HG03108 (cell line): ENCODE results near the gene NAA30.

Source experiments
- ATAC-seq: cut with Tn5 transposase; IDR thresholded peaks from one replicate; pipeline ENCODE4 v1.9.1; 2021; ENCODE audit warnings: moderate library complexity; ENCODE audit not compliant: unreplicated experiment

Gene NAA30

GRCh38 chr14:57392830-57393229 is 2.4 kb downstream of the NAA30 start:
- no peak for ATAC-seq

- no peak for ATAC-seq
Observed at GRCh38 chr14:57400556-57401494, 10.4 kb downstream of the NAA30 start.

GRCh38 chr14:57401501-57401900 is 11.1 kb downstream of the NAA30 start:
- no peak for ATAC-seq

- no peak for ATAC-seq
Observed at GRCh38 chr14:57402173-57402852, 11.9 kb downstream of the NAA30 start.

- ATAC-seq = no peak
Observed at GRCh38 chr14:57403521-57403864, 13.1 kb downstream of the NAA30 start.

GRCh38 chr14:57405562-57405961 is 15.2 kb downstream of the NAA30 start:
- ATAC-seq = no peak

GRCh38 chr14:57408037-57408436 is 17.7 kb downstream of the NAA30 start:
- no peak for ATAC-seq

GRCh38 chr14:57408634-57409033 is 18.2 kb downstream of the NAA30 start:
- no peak for ATAC-seq

GRCh38 chr14:57412341-57412740 is 22.0 kb downstream of the NAA30 start:
- no peak for ATAC-seq

GRCh38 chr14:57413849-57414248 is 23.5 kb downstream of the NAA30 start:
- no peak for ATAC-seq

GRCh38 chr14:57417228-57417627 is 26.8 kb downstream of the NAA30 start:
- no peak for ATAC-seq

- no peak for ATAC-seq
Observed at GRCh38 chr14:57418999-57419398, 28.6 kb downstream of the NAA30 start.

- no peak for ATAC-seq
Observed at GRCh38 chr14:57420033-57420432, 29.6 kb downstream of the NAA30 start.

GRCh38 chr14:57420986-57421385 is 30.6 kb downstream of the NAA30 start:
- ATAC-seq = no peak

GRCh38 chr14:57435923-57436322 is 45.5 kb downstream of the NAA30 start:
- no peak for ATAC-seq

GRCh38 chr14:57461777-57462320 is 71.5 kb downstream of the NAA30 start:
- ATAC-seq = no peak

GRCh38 chr14:57462551-57462950 is 72.2 kb downstream of the NAA30 start:
- ATAC-seq = no peak

- ATAC-seq = peak; percentile 94
Observed at GRCh38 chr14:57464008-57464730, 73.8 kb downstream of the NAA30 start.
